Activated CD8-positive, alpha-beta memory T cell treated with anti-CD3 and anti-CD28 coated beads, Interleukin-2, amount 50 U/mL, for 4 hours (primary cell): ENCODE data around the gene EFCAB13.
"Not testable (repeated sequence)": the region's sequence is repeated elsewhere in the genome, so short reads cannot be mapped to it uniquely, and the experiment has no call there.

ENCODE experiments used
- DNase-seq: peaks from one replicate; pipeline ENCODE4 v3.0.0-alpha.2; 2020

Gene EFCAB13

DNA sequence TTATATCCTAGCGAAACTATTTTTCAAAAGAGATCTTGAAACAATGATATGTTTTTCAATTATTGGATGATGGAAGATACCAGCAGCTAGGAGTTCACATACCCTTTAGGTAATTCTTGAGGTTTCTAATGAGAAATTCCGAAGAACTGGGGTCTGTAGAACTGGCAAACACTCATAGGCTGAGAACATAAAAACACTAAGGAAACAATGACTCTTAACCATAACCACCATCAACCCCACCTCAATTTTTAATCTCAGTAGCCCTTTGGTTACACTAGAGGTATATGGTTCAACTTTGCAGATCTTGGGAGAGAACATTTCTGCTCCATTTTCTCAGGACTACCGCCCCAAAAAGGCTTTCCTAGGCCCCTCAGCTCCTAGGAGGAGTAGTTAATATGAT is 141.4 kb downstream of the EFCAB13 start:
- DNase-seq = no peak

GRCh38 chr17:47466976-47467375 is 143.2 kb downstream of the EFCAB13 start:
- not testable (repeated sequence) for DNase-seq

DNA sequence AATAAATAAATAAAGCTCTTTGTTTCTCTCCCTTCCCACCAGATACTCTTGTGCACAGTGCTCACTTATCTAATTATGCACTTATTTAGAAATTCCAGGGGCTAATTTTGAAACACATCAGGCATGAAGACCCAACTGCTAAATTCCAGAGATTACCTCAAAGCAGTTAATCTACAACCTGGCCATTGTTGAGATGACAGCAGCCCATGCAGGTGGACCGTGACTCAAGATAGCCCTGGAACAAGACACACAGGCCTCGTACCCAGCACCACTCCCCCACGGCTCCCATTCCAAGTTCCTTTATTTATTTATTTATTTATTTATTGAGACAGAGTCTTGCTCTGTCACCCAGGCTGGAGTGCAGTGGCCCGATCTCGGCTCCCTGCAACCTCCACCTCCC is 147.1 kb downstream of the EFCAB13 start:
- no peak for DNase-seq

DNA sequence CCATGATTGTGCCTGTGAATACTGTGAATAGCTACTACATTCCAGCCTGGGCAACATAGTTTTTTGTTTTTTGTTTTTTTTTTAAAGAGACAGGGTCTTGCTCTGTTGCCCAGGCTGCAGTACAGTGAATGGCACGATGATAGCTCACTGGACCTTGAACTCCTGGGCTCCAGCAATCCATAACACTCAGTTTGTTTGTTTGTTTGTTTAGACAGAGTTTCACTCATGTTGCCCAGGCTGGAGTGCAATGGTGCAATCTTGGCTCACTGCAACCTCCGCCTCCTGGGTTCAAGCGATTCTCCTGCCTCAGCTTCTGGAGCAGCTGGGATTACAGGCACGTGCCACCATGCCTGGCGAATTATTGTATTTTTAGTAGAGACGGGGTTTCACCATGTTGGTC is 148.3 kb downstream of the EFCAB13 start:
- not testable (repeated sequence) for DNase-seq
